ENCODE measurements around the gene COL19A1.

DNA sequence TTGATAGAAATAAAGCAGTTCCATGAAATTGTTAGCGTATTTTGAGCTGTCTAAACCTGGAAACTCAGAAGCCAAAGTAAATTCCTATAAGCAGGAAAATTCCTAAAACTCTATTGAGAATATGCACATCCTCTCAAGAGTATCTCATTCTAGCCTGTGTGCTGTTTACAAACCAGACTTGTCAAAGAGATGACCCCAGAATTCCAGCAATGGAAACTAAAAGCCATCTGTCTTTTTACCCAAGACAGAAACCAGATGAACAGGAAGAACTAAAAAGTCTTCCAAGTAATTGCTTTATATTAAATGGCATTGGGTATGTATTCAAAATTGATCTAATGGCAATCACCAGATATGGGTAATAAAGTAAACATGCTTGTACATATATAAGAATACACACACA is 92.6 kb downstream of the COL19A1 start:
- TF ChIP-seq EZH2 (IDR thresholded peaks at IDR 0.05; ENCODE audit: low read depth) = no peak
- TF ChIP-seq, protein P1, sequence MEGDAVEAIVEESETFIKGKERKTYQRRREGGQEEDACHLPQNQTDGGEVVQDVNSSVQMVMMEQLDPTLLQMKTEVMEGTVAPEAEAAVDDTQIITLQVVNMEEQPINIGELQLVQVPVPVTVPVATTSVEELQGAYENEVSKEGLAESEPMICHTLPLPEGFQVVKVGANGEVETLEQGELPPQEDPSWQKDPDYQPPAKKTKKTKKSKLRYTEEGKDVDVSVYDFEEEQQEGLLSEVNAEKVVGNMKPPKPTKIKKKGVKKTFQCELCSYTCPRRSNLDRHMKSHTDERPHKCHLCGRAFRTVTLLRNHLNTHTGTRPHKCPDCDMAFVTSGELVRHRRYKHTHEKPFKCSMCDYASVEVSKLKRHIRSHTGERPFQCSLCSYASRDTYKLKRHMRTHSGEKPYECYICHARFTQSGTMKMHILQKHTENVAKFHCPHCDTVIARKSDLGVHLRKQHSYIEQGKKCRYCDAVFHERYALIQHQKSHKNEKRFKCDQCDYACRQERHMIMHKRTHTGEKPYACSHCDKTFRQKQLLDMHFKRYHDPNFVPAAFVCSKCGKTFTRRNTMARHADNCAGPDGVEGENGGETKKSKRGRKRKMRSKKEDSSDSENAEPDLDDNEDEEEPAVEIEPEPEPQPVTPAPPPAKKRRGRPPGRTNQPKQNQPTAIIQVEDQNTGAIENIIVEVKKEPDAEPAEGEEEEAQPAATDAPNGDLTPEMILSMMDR (conservative IDR thresholded peaks at IDR 0.05) = no peak

Measured in PC-9 (cell line).